ENCODE measurements around the gene PCSK6.
"Not testable (repeated sequence)": the region's sequence is repeated elsewhere in the genome, so short reads cannot be mapped to it uniquely, and the experiment has no call there.

Gene PCSK6

GRCh38 chr15:101411581-101411980 is 77.9 kb downstream of the PCSK6 start:
- no peak for ATAC-seq
- Mint-ChIP-seq H3K9me3 (peaks cover 9% of the 10 kb centered on the region), H3K4me1 (peaks cover 32% of the 10 kb centered on the region), H3K4me3 (no peak overlapping the region), H3K27me3 (peaks cover 36% of the 10 kb centered on the region), H3K36me3 (no peaks in the 10 kb centered on the region), H3K27ac (no peak overlapping the region)

DNA sequence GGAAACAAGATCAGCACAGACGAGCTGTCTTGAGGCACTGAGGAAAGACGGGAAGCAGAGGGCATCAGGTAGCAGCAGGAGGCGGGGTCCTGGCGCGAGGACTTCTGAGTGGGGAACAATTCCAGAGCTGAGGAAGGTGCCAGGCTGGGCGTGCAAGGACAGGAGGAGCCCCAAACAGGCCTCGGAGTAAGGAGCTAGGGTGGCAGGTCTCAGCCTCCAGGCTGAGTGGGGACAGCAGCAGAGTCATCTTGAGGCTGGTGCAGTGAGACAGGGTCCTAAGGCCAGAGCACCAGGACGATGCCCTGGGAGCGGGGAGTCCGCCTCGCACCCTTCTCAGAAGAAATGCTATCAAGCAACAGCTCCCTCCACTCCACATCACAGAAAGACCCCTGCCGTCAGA is 78.4 kb downstream of the PCSK6 start:
- Mint-ChIP-seq H3K36me3 (no peaks in the 10 kb centered on the region), H3K4me1 (peaks cover 37% of the 10 kb centered on the region), H3K27me3 (peaks cover 41% of the 10 kb centered on the region), H3K9me3 (peaks cover 10% of the 10 kb centered on the region), H3K27ac (no peak overlapping the region), H3K4me3 (no peak overlapping the region)
- no peak for ATAC-seq

DNA sequence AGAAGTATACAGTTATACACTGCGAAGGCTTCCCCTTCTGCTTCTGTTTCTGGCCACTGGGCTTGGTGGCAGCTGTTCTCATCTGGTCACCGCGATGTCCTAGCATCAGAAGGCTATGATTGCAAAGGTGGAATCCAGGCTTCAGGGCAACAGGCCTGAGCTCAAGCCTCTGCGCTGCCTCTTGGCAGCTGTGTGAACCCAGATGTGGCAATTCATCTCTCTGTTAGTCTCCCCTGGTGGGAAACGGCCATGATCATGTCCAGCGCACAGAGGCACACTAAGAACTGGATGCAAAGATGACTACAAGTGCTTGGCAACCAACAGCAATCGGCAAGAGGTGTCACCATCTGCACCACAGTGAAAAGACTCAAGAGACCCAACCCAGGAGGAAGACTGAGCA is 78.9 kb downstream of the PCSK6 start:
- Mint-ChIP-seq H3K9me3 (peaks cover 6% of the 10 kb centered on the region), H3K36me3 (no peaks in the 10 kb centered on the region), H3K27me3 (peaks cover 46% of the 10 kb centered on the region), H3K4me1 (peaks cover 40% of the 10 kb centered on the region), H3K27ac (no peak overlapping the region), H3K4me3 (no peak overlapping the region)
- ATAC-seq = no peak

DNA sequence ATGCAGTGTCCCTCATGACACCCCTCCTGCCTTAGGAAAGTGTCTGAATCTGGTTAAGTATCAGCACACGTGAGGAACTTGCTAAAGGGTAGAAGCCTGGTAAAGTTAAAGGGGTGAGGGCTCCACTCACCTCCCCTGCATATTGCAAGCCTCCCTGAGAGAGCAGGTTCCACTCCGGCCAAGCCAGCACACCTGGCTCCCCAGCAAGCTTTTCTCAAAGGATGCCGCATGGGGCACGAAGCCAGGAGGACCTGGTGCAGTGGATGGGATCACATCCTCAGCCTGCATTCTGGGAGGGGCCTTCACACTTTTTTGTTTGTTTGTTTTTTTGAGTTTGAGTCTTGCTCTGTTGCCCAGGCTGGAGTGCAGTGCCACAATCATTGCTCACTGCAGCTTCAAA is 79.9 kb downstream of the PCSK6 start:
- H3K27ac Mint-ChIP-seq = no peak overlapping the region
- peaks cover 56% of the 10 kb centered on the region for H3K27me3 Mint-ChIP-seq
- ATAC-seq = no peak
- no peaks in the 10 kb centered on the region for H3K36me3 Mint-ChIP-seq
- no peak overlapping the region for H3K4me3 Mint-ChIP-seq
- H3K4me1 Mint-ChIP-seq = peaks cover 40% of the 10 kb centered on the region
- peaks cover 6% of the 10 kb centered on the region for H3K9me3 Mint-ChIP-seq

DNA sequence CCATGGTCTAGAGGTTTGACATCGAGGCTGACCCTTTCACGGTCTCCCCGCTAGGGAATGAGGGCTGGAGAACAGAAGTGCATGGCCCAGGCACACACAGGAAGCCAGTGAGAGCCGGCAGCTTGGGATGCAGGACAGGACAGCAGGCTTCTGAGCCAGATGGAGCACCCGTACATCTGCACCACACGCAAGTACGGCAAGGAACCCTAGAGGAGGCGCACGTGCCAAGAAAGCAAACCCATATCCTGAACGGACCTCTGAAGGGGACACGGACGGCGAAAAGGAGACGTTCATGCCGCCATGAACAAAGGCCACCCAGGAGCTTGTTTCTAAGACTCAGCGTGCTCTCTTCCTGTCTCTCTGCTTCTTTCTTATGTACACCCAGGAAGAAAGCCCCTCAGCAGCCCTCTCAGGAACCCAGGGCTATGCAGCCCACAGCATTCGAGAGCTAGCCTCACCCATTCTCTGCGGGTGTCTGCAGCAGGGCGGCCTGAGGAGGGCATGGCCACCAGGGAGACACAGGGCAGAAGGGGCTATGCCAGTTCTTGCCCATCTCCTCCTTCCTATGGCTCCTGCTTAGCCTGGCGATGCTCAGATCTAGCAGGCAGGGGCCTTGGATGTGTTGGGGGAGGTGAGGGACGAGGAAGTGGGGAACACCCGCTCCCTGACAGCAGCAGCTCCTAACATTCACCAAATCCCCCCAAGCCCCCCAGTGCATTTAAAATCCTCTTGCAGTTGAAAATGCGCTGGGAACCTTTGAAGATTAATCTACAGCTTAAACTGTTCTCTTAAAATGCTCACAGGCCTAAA is 81.3 kb downstream of the PCSK6 start:
- H3K27ac Mint-ChIP-seq = no peak overlapping the region
- H3K27me3 Mint-ChIP-seq = peaks cover 63% of the 10 kb centered on the region
- H3K4me3 Mint-ChIP-seq = no peak overlapping the region
- H3K36me3 Mint-ChIP-seq = no peaks in the 10 kb centered on the region
- H3K9me3 Mint-ChIP-seq = peaks cover 4% of the 10 kb centered on the region
- ATAC-seq = no peak
- H3K4me1 Mint-ChIP-seq = peaks cover 40% of the 10 kb centered on the region

DNA sequence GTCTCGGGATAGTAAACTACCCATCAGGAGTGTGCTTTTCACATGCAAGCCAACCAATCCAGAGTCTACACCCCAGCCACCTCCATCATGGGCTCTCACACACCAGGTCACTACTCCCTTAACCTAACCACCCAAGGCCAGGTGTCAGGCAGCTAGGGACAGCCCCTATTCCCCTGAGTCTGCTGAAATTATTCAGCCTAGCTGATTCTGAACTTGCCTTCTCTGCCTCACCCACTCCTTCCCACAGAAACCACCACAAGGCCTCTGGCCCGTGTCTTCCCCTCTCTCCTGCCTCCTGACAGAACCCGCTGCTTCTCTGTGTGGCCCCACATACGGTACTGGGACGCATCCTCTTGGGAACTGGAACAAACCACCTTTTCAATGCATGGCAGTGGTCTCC is 82.1 kb downstream of the PCSK6 start:
- Mint-ChIP-seq H3K36me3 (no peaks in the 10 kb centered on the region), H3K9me3 (peaks cover 4% of the 10 kb centered on the region), H3K4me3 (peak overlapping the region; percentile 3), H3K27me3 (peaks cover 63% of the 10 kb centered on the region), H3K4me1 (peaks cover 40% of the 10 kb centered on the region), H3K27ac (no peak overlapping the region)
- ATAC-seq = peak; percentile 97

DNA sequence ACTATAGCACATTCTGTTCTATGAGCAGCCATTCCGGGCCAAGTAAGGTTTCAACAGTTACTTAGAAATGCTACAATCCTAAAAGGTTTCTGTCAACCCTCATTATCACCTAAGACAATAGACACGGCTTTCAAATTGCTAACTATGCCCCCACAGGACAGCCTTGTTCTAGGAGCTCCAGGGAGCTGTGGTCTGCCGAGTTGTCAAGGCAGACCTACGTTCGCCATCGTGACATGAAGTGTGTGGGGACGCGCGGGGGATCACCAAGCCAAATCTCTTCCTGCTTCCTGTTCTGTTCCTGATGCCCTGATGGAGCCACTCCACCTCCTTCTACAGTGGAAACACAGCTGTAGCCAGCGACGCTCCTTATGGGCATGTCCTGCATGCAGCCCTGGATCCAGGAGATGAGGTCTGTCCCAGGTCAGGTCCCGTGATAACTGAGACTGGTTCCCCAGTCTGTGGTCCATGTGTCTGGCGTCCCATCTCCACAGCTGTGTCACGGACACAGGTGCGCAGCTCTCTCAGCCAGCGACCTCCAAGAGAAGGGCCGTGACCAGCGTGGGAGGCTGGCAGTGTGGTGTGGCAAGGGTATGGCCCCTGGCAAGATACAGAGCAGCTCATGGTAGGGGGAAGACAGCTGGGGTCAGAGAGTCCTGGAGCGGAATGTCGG is 82.8 kb downstream of the PCSK6 start:
- H3K27me3 Mint-ChIP-seq = peaks cover 62% of the 10 kb centered on the region
- no peak overlapping the region for H3K27ac Mint-ChIP-seq
- H3K4me3 Mint-ChIP-seq = peak overlapping the region; percentile 7
- ATAC-seq = peak; percentile 11
- H3K36me3 Mint-ChIP-seq = no peaks in the 10 kb centered on the region
- H3K4me1 Mint-ChIP-seq = peaks cover 34% of the 10 kb centered on the region
- peaks cover 4% of the 10 kb centered on the region for H3K9me3 Mint-ChIP-seq

- H3K36me3 Mint-ChIP-seq = no peaks in the 10 kb centered on the region
- ATAC-seq = no peak
- no peak overlapping the region for H3K4me3 Mint-ChIP-seq
- no peak overlapping the region for H3K27ac Mint-ChIP-seq
- H3K9me3 Mint-ChIP-seq = peaks cover 8% of the 10 kb centered on the region
- H3K27me3 Mint-ChIP-seq = peaks cover 59% of the 10 kb centered on the region
- H3K4me1 Mint-ChIP-seq = peaks cover 28% of the 10 kb centered on the region
These were observed 83.5 kb downstream of the PCSK6 start for GRCh38 chr15:101406036-101406435.

DNA sequence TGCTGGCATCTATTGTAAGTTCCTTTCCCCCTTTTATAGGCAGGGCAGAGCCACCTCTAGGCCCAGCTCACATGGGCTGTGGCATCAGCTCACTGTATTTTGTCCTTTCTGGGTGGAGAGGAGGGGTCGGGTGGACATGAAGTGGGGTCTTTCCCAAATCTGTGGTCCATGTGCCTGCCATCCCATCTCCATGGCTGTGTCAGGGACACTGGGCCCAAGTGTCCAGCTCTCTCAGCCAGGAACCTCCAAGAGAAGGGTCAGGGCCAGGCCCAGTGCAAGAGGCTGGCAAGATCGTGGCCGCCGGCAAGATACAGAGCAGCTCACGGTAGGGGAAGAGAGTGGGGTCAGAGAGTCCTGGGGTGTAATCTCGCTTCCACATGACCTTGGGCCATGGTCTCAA is 85.3 kb downstream of the PCSK6 start:
- Mint-ChIP-seq H3K27me3 (peaks cover 63% of the 10 kb centered on the region), H3K9me3 (peaks cover 8% of the 10 kb centered on the region), H3K27ac (no peak overlapping the region), H3K36me3 (no peaks in the 10 kb centered on the region), H3K4me3 (no peak overlapping the region), H3K4me1 (peaks cover 27% of the 10 kb centered on the region)
- no peak for ATAC-seq

DNA sequence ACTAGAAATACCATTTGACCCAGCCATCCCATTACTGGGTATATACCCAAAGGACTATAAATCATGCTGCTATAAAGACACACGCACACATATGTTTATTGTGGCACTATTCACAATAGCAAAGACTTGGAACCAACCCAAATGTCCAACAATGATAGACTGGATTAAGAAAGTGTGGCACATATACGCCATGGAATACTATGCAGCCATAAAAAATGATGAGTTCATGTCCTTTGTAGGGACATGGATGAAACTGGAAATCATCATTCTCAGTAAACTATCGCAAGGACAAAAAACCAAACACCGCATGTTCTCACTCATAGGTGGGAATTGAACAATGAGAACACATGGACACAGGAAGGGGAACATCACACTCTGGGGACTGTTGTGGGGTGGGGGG is 86.6 kb downstream of the PCSK6 start:
- not testable (repeated sequence) for H3K27ac Mint-ChIP-seq, ATAC-seq, H3K36me3 Mint-ChIP-seq, H3K9me3 Mint-ChIP-seq, H3K4me3 Mint-ChIP-seq
- Mint-ChIP-seq H3K27me3 (peaks cover 70% of the 10 kb centered on the region), H3K4me1 (peaks cover 26% of the 10 kb centered on the region)

DNA sequence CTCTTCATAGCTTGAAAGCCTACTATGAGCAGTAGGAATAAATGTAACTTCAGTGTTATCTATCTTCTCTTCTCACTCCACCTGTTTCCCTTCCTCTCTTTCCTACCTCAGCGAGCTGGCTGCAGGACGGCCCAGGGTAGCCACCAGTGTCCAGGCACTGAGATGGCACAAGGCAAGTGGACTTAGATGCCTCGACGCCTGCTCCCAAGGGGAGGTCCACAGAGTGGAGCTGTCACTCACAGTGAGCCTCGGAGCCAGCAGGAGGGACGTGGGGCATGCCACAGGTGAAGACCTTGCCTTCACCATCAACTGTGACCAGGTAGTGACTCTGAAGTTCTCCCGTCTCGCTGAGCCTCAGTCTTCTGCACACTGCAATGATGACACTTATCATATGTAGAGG is 88.2 kb downstream of the PCSK6 start:
- Mint-ChIP-seq H3K27me3 (peaks cover 75% of the 10 kb centered on the region), H3K36me3 (no peaks in the 10 kb centered on the region), H3K9me3 (peaks cover 4% of the 10 kb centered on the region), H3K27ac (no peak overlapping the region), H3K4me1 (peaks cover 15% of the 10 kb centered on the region), H3K4me3 (no peak overlapping the region)
- no peak for ATAC-seq

- no peak for ATAC-seq
- Mint-ChIP-seq H3K27me3 (peaks cover 73% of the 10 kb centered on the region), H3K27ac (no peak overlapping the region), H3K9me3 (peaks cover 4% of the 10 kb centered on the region), H3K36me3 (no peaks in the 10 kb centered on the region), H3K4me3 (no peak overlapping the region), H3K4me1 (peaks cover 10% of the 10 kb centered on the region)
These were observed 90.1 kb downstream of the PCSK6 start for GRCh38 chr15:101399431-101399830.

- H3K36me3 Mint-ChIP-seq = no peaks in the 10 kb centered on the region
- H3K27ac Mint-ChIP-seq = no peak overlapping the region
- ATAC-seq = no peak
These were observed 91.3 kb downstream of the PCSK6 start for GRCh38 chr15:101398247-101398646.

GRCh38 chr15:101397521-101398003 is 91.9 kb downstream of the PCSK6 start:
- Mint-ChIP-seq H3K36me3 (no peaks in the 10 kb centered on the region), H3K27ac (no peak overlapping the region), H3K4me1 (peaks cover 10% of the 10 kb centered on the region), H3K4me3 (no peak overlapping the region), H3K27me3 (peaks cover 81% of the 10 kb centered on the region), H3K9me3 (peaks cover 4% of the 10 kb centered on the region)
- peak; percentile 34 for ATAC-seq

More at GRCh38 chr15:101398247-101398646, 91.3 kb downstream of the PCSK6 start:
- Mint-ChIP-seq H3K4me1 (peaks cover 10% of the 10 kb centered on the region), H3K4me3 (no peak overlapping the region), H3K9me3 (peaks cover 4% of the 10 kb centered on the region), H3K27me3 (peaks cover 79% of the 10 kb centered on the region)

DNA sequence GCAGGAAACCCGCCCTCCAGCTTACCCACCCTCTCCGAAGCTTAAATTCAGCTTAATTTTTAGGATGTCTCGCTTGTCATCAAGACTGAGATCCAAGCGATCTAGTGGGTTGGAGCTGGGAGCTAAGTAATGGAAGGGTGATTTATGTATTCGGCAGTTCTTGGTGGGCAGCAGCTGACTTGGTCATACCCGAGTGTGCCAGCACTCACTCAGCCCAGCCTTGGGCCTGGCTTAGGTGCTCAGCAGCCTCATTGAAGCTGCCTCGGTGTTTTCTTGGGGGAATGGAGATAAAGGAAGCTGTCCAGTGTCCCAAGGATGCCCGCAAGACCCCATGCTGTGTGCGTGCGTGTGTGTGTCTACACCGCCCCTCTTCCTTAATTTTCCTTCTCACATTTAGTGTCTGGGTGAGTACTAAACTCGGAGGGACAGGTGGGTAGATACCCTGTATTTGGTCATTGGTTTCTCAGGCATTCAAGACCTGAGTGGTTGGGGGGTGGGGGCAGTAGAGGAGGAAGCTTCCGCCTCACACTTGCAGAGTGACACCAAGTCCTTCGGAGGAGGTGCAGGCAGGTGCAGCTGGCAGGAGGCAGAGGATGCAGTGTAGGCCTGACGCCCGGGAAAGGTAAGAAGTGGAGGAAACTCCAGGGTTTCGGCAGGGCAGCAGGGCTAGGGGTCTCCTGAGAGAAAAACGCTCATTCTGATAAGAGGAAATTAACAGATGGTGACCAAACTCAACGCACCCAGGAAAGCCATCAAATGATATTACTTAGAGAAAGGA is 92.8 kb downstream of the PCSK6 start:
- ATAC-seq = no peak
- H3K9me3 Mint-ChIP-seq = peaks cover 4% of the 10 kb centered on the region
- no peak overlapping the region for H3K4me3 Mint-ChIP-seq
- H3K27ac Mint-ChIP-seq = no peak overlapping the region
- H3K27me3 Mint-ChIP-seq = peaks cover 81% of the 10 kb centered on the region
- peaks cover 15% of the 10 kb centered on the region for H3K4me1 Mint-ChIP-seq
- H3K36me3 Mint-ChIP-seq = no peaks in the 10 kb centered on the region

Measured in stimulated activated memory B cell treated with anti-CD40 and anti-IgM and Interleukin-4, amounts not matched to agents 10 μg/mL and 1 μg/mL and 100 μg/mL, for 72 hours (primary cell).